CD14-positive monocyte (primary cell): ENCODE data around the gene PER3. TPM values are rescaled to one million over a fixed set of nuclear protein-coding genes. Genes with fewer than 3 reads are reported as not detected.

ENCODE experiments used
- DNase-seq, 3 donors: peaks; one replicate each; pipeline ENCODE4 v3.0.0-alpha.2; 2011 to 2022
- H2AFZ ChIP-seq: 2 replicates; pipeline ENCODE4 v1.6.0; 2012; ENCODE audit warnings: mild to moderate bottlenecking, low read depth, low read length, inconsistent platforms; ENCODE audit not compliant: insufficient read depth, poor library complexity, severe bottlenecking
- H3K27ac ChIP-seq, 2 donors: 1 replicate in 1 of 2; 2 replicates in 1 of 2; pipeline ENCODE4 v1.5.1; 2012 to 2013; ENCODE audit warnings: low read length in 2 of 2, control low read depth in 1 of 2, inconsistent platforms in 1 of 2, low read depth in 1 of 2, mild to moderate bottlenecking in 1 of 2
- H3K27me3 ChIP-seq, 2 donors: one replicate each; pipeline versions ENCODE4 v1.6.0 to v1.6.1; 2011 to 2013; ENCODE audit warnings: low read length in 2 of 2; ENCODE audit not compliant: control insufficient read depth in 2 of 2, insufficient read depth in 2 of 2
- H3K36me3 ChIP-seq, 2 donors: replicated peaks in 1 of 2; 1 replicate in 1 of 2; 2 replicates in 1 of 2; pipeline versions ENCODE4 v1.5.1 to v1.6.1; 2012 to 2013; ENCODE audit warnings: low read length in 2 of 2, control low read depth in 1 of 2, inconsistent platforms in 1 of 2, mild to moderate bottlenecking in 1 of 2; ENCODE audit not compliant: insufficient read depth in 2 of 2, control insufficient read depth in 1 of 2
- H3K4me1 ChIP-seq, 2 donors: 1 replicate in 1 of 2; 2 replicates in 1 of 2; pipeline versions ENCODE4 v1.5.1 to v1.6.1; 2012 to 2013; ENCODE audit warnings: low read length in 2 of 2, control low read depth in 1 of 2, inconsistent platforms in 1 of 2, mild to moderate bottlenecking in 1 of 2, moderate library complexity in 1 of 2; ENCODE audit not compliant: insufficient read depth in 2 of 2, control insufficient read depth in 1 of 2
- H3K4me2 ChIP-seq: replicated peaks from 2 replicates; pipeline ENCODE3; 2012; ENCODE audit warnings: low read length, moderate library complexity, mild to moderate bottlenecking; ENCODE audit not compliant: poor library complexity, severe bottlenecking; ENCODE audit errors: extremely low read depth
- H3K4me3 ChIP-seq, 3 experiments: fragments of 200-600 bp in 1 of 3; sonication (generic) in 1 of 3; replicated peaks in 1 of 3; 1 replicate in 2 of 3; 2 replicates in 1 of 3; pipeline ENCODE4 v1.5.1; 2011 to 2013; ENCODE audit warnings: low read length in 3 of 3, mild to moderate bottlenecking in 3 of 3, control low read depth in 2 of 3, low read depth in 2 of 3, inconsistent platforms in 1 of 3, moderate library complexity in 1 of 3
- H3K79me2 ChIP-seq: 2 replicates; pipeline ENCODE4 v1.6.0; 2012; ENCODE audit warnings: mild to moderate bottlenecking, control low read depth, inconsistent platforms, low read length, moderate library complexity; ENCODE audit not compliant: insufficient read depth
- H3K9ac ChIP-seq: 2 replicates; pipeline ENCODE4 v1.6.0; 2017; ENCODE audit warnings: low read length, mild to moderate bottlenecking; ENCODE audit not compliant: insufficient read depth, poor library complexity, severe bottlenecking
- H3K9me3 ChIP-seq, 2 donors: replicated peaks in 1 of 2; 1 replicate in 1 of 2; 2 replicates in 1 of 2; pipeline versions ENCODE4 v1.5.1 to v1.6.1; 2012 to 2013; ENCODE audit warnings: low read length in 2 of 2, control low read depth in 1 of 2; ENCODE audit not compliant: control insufficient read depth in 1 of 2, insufficient read depth in 1 of 2
- H4K20me1 ChIP-seq: 2 replicates; pipeline ENCODE4 v1.6.0; 2012; ENCODE audit warnings: mild to moderate bottlenecking, low read length, control low read depth, moderate library complexity; ENCODE audit not compliant: insufficient read depth
- H3K27ac Mint-ChIP-seq, 7 donors: one replicate each; pipeline ENCODE4 v1.8.0; 2020; ENCODE audit warnings: mild to moderate bottlenecking in 7 of 7, mixed read lengths in 7 of 7, moderate library complexity in 6 of 7, inconsistent platforms in 2 of 7
- H3K27me3 Mint-ChIP-seq, 3 donors: one replicate each; pipeline ENCODE4 v1.8.0; 2021 to 2022; ENCODE audit warnings: low read depth in 3 of 3, mild to moderate bottlenecking in 3 of 3, mixed read lengths in 3 of 3, moderate library complexity in 3 of 3, inconsistent platforms in 1 of 3
- H3K36me3 Mint-ChIP-seq, 2 donors: one replicate each; pipeline ENCODE4 v1.8.0; 2020; ENCODE audit warnings: mixed read lengths in 2 of 2, inconsistent platforms in 1 of 2, mild to moderate bottlenecking in 1 of 2
- H3K4me1 Mint-ChIP-seq: one replicate; pipeline ENCODE4 v1.8.0; 2020; ENCODE audit warnings: mild to moderate bottlenecking, mixed read lengths
- H3K4me3 Mint-ChIP-seq, 2 donors: one replicate each; pipeline ENCODE4 v1.8.0; 2020; ENCODE audit warnings: mild to moderate bottlenecking in 2 of 2, mixed read lengths in 2 of 2, moderate library complexity in 1 of 2
- H3K9me3 Mint-ChIP-seq, 7 donors: one replicate each; pipeline ENCODE4 v1.8.0; 2020 to 2022; ENCODE audit warnings: mixed read lengths in 7 of 7, mild to moderate bottlenecking in 6 of 7, moderate library complexity in 6 of 7, inconsistent platforms in 2 of 7
- WGBS: methylation state at CpG from one replicate; pipeline ENCODE4 v1.1.5; 2013; ENCODE audit warnings: missing lambda C conversion rate; ENCODE audit not compliant: insufficient coverage; 5-methylcytosine and 5-hydroxymethylcytosine counted together
- intact Hi-C, 2 donors: fragments of 100-400 bp; cut with micrococcal nuclease; formaldehyde crosslinking; loops; one replicate each; pipeline versions ENCODE4 v1.15.0 to v1.15.1; 2023
- polyA plus RNA-seq, 3 donors: library from polyadenylated mRNA; depleted of rRNA in 1 of 3; unstranded in 2 of 3; stranded (reverse) in 1 of 3; fragments of 300-500 nt in 2 of 3; fragments of >200 nt in 1 of 3; fragmentation: Illumina TruSeq in 2 of 3; gene quantifications; 1 replicate in 2 of 3; 2 replicates in 1 of 3; pipeline ENCODE4 v1.2.3, GENCODE V29; 2012 to 2021
- TF ChIP-seq, protein P1 (sequence below): fragments of 200-600 bp; IDR thresholded peaks from one replicate; pipeline ENCODE4 v1.8.0; 2022; ENCODE audit warnings: antibody characterized with exemption, mild to moderate bottlenecking

PER3 gene
- polyA plus RNA-seq, 3 donors: 0.46 to 2.3 (median 2.0) TPM

DNA sequence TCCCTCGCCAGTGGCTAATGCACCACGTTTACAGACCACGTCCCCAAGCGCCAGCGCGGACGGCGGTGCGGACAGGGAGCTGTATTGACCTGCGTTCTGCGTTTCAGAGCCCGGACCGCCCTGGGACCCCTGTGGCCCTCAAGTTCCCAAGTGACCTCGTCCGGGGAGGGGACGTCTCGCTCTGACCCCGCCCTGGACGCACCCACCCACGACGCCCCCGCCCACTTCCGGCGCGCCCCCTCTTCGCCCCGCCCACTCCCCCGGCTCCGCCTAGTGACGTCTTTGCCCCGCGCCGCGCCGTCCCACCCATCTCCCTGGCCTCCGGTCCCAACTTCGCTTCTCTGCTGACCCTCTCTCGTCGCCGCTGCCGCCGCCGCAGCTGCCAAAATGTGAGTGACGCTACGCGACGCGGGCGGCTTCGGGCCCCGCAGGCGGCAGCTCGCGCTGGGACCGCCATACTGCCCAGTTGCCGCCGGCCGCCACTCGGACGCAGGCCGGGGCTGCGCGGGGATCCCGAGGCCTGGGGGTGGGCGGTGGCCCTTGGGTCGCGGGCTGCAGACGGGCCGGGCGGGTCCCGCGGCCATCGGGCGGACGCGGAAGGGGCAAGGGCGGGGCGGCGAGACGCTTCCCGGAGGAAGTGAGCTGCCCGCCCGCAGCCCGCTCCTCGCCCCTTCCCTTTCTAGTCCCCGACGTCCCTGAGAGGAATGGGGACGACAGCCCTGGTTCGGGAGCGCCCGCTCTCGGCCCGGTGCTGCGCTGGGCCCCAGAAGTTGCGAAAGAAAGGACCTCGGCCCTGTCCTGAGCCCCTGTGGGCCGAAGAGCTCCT is 12.9 kb upstream of the PER3 start, which contains the start of gene VAMP3:
TSS of gene VAMP3 (plus strand) at position 300 of the 826 bp plus-strand sequence. CDS start at position 388, 88 bp downstream.
- H3K36me3 ChIP-seq: peaks cover 6 to 32% of the 10 kb centered on the region in 2 donors
- H3K27me3 ChIP-seq: no peaks in the 10 kb centered on the region
- peak within 1 kb of the TSS; percentile 88 to 92 for H3K4me3 Mint-ChIP-seq
- peaks cover 51% of the 10 kb centered on the region for H3K4me1 Mint-ChIP-seq
- H2AFZ ChIP-seq: peak within 1 kb of the TSS; percentile 73
- H3K79me2 ChIP-seq: peaks cover 46% of the 10 kb centered on the region
- H3K27ac Mint-ChIP-seq: peak within 1 kb of the TSS; percentile 98 to 100 (median 99)
- peak within 1 kb of the TSS; percentile 95 for H3K4me2 ChIP-seq
- H3K27ac ChIP-seq: peak within 1 kb of the TSS; percentile 94 to 99
- H3K9ac ChIP-seq: peak within 1 kb of the TSS; percentile 92
- peaks cover 21% of the 10 kb centered on the region for H4K20me1 ChIP-seq
- H3K4me3 ChIP-seq: peak within 1 kb of the TSS; percentile 72 to 94 (median 91)
- no peaks in the 10 kb centered on the region for H3K27me3 Mint-ChIP-seq
- WGBS: under 1% methylated on average over 91 of the region's 97 CpGs
- intact Hi-C loops: loop anchor here (1.0 to 10.0 kb wide), 4 partner anchors 11 to 194 kb away; partner anchors contain the start of genes PARK7 (in 1 of the 2) and PER3 (in 1 of the 2)
- H3K9me3 ChIP-seq: no peaks in the 10 kb centered on the region
- H3K36me3 Mint-ChIP-seq: peaks cover 32 to 38% of the 10 kb centered on the region in 2 donors
- DNase-seq: peak; percentile 73 to 90 (median 85)
- TF ChIP-seq, protein P1, sequence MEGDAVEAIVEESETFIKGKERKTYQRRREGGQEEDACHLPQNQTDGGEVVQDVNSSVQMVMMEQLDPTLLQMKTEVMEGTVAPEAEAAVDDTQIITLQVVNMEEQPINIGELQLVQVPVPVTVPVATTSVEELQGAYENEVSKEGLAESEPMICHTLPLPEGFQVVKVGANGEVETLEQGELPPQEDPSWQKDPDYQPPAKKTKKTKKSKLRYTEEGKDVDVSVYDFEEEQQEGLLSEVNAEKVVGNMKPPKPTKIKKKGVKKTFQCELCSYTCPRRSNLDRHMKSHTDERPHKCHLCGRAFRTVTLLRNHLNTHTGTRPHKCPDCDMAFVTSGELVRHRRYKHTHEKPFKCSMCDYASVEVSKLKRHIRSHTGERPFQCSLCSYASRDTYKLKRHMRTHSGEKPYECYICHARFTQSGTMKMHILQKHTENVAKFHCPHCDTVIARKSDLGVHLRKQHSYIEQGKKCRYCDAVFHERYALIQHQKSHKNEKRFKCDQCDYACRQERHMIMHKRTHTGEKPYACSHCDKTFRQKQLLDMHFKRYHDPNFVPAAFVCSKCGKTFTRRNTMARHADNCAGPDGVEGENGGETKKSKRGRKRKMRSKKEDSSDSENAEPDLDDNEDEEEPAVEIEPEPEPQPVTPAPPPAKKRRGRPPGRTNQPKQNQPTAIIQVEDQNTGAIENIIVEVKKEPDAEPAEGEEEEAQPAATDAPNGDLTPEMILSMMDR: no peak
- H3K4me1 ChIP-seq: peaks cover 39 to 47% of the 10 kb centered on the region in 2 donors
- no peaks in the 10 kb centered on the region for H3K9me3 Mint-ChIP-seq

DNA sequence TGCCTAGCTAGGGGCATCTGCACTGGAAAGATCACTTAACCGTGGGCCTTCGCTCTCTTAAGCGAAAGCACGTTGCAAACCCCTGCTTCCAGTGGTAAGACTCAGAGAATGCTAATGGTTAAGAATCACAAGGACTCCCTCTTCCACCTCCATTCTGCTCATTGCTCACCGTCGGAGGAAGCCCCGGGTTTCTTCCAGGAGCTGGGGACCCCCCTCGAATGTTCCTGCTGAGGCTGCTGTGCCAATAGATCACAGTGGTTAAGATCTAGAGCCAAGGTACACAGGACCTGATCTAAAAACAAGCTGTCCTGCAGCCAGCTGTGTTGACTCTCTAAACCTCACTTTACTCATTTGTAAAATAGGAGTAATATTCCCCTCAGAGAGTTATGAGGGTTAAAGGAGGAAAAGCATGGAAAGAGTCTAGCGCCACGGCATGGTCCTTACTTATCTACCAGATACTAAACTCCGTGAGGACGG is 12.2 kb upstream of the PER3 start:
- Histone ChIP-seq H3K27ac (peak overlapping the region; percentile 94 to 99), H3K4me2 (peak overlapping the region; percentile 95), H3K36me3 (peaks cover 11 to 38% of the 10 kb centered on the region in 2 donors), H3K9ac (peak overlapping the region; percentile 92), H3K27me3 (no peaks in the 10 kb centered on the region), H3K79me2 (peaks cover 53% of the 10 kb centered on the region), H3K9me3 (no peaks in the 10 kb centered on the region), H3K4me3 (peak overlapping the region; percentile 72 to 94 (median 91)), H4K20me1 (peaks cover 27% of the 10 kb centered on the region), H2AFZ (peak overlapping the region; percentile 73), H3K4me1 (peaks cover 34 to 40% of the 10 kb centered on the region in 2 donors)
- DNase-seq: no peak
- peaks cover 45% of the 10 kb centered on the region for H3K4me1 Mint-ChIP-seq
- no peaks in the 10 kb centered on the region for H3K9me3 Mint-ChIP-seq
- 3% methylated on average over 8 of the region's 12 CpGs for WGBS
- no peaks in the 10 kb centered on the region for H3K27me3 Mint-ChIP-seq
- peaks cover 39 to 45% of the 10 kb centered on the region in 2 donors for H3K36me3 Mint-ChIP-seq
- peak overlapping the region; percentile 88 to 92 for H3K4me3 Mint-ChIP-seq
- TF ChIP-seq, protein P1: no peak
- intact Hi-C loops: loop anchor here (1.0 to 10.0 kb wide), 4 partner anchors 10 to 193 kb away; partner anchors contain the start of genes PARK7 (in 1 of the 2) and PER3 (in 1 of the 2)
- peak overlapping the region; percentile 96 to 99 (median 98) for H3K27ac Mint-ChIP-seq
